HG03469 (cell line): Measurements from ENCODE around the gene CDH4.
"Not testable (repeated sequence)": the region's sequence is repeated elsewhere in the genome, so short reads cannot be mapped to it uniquely, and the experiment has no call there.

ENCODE experiments used
- ATAC-seq: cut with Tn5 transposase; IDR thresholded peaks from one replicate; pipeline ENCODE4 v1.9.1; 2021; ENCODE audit warnings: mild to moderate bottlenecking, moderate library complexity, moderate number of reproducible peaks; ENCODE audit not compliant: unreplicated experiment

The CDH4 gene

DNA sequence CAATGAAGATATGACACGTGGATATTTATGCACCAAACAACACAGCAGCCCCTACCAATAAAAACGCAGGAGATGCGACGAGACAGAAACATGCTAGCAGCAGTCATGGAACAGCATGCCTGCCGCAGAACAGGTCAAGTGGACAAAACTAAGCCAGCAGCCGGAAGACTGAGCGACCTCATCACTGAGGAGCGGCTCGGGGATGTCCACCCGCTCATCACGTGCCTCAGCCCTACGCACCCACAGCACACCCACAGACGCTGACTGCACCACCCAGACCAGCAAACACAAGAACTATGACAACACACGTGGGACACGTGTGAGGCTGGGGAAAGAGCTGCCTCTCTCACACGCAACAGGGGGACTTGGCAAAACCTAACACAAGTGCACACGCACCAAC lies 731.9 kb downstream of the CDH4 start:
- ATAC-seq, result no peak

GRCh38 chr20:61984431-61984830 lies 732.4 kb downstream of the CDH4 start:
- ATAC-seq, result not testable (repeated sequence)

DNA sequence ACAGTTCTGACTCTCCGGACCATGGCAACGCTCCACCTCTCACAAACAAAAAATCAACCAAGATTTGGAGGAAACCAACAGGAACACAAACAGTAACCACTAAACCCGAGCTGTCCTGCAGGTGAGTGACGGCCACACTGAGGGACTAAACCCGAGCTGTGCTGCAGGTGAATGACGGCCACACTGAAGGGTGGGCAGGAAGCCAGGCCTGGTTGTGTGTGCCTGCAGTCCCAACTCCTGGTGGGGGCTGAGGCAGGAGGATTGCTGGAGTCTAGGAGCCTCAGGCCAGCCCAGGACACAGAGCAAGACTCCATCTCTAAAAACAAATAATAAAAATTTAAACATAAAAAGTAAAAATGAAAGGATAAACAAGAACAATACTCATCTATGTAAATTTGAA lies 733.0 kb downstream of the CDH4 start:
- no peak for ATAC-seq

DNA sequence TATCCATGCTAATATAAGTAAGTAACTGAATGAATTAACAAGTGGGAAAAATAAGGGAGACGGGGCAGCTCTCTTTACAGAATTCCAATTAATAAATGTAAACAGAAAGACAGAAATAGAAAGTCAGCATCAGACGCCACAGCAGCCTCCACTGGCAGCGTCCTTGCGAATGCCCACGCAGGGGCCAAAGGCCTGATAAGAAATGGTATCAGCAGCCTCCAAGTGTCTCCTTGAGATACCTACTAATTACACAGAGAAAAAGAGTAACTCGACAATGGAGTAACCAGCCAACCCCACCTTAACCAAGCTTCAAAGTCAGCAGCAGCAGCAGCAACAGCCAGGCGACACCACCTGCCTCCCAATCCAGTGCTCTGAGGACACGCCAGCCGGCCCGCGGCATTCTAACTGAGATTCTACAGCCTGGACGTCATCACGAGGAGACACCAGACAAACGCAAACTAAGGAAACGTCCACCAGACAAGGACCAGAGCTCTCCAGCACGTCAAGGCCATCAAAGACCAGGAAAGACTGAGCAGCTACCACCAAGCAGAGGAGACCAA lies 734.8 kb downstream of the CDH4 start:
- no peak for ATAC-seq

- ATAC-seq, result no peak
Observed at GRCh38 chr20:61988665-61989064, 736.6 kb downstream of the CDH4 start.

- no peak for ATAC-seq
Observed at GRCh38 chr20:61989741-61990140, 737.7 kb downstream of the CDH4 start.
